Tibial nerve (tissue), 4 donors: ENCODE data around the gene PLA2G10. TPM values are rescaled to one million over a fixed set of nuclear protein-coding genes. Genes with fewer than 3 reads are reported as not detected.
"Not testable (repeated sequence)": the region's sequence is repeated elsewhere in the genome, so short reads cannot be mapped to it uniquely, and the experiment has no call there.

Source experiments
- DNase-seq, 2 donors: peaks; one replicate each; pipeline ENCODE4 v3.0.0-alpha.2; 2019; ENCODE audit warnings: low spot score in 2 of 2
- H3K27ac ChIP-seq, 4 donors: fragments of 200-600 bp; sonication (generic) in 3 of 4; one replicate each; pipeline ENCODE4 v1.5.1; 2017 to 2019; ENCODE audit warnings: mild to moderate bottlenecking in 1 of 4
- H3K27me3 ChIP-seq, 2 donors: fragments of 200-600 bp; sonication (generic) in 1 of 2; one replicate each; pipeline versions ENCODE4 v1.5.1 to v1.6.0; 2017 to 2019
- H3K36me3 ChIP-seq, 3 donors: fragments of 200-600 bp; sonication (generic); one replicate each; pipeline ENCODE4 v1.5.1; 2018 to 2019
- H3K4me1 ChIP-seq, 4 donors: fragments of 200-600 bp; sonication (generic) in 3 of 4; one replicate each; pipeline ENCODE4 v1.5.1; 2017 to 2019
- H3K4me3 ChIP-seq, 4 donors: fragments of 200-600 bp; sonication (generic) in 3 of 4; one replicate each; pipeline ENCODE4 v1.5.1; 2017 to 2019; ENCODE audit warnings: mild to moderate bottlenecking in 1 of 4, moderate library complexity in 1 of 4
- H3K9me3 ChIP-seq, 4 donors: fragments of 200-600 bp; sonication (generic) in 3 of 4; one replicate each; pipeline ENCODE4 v1.5.1; 2017 to 2019
- WGBS, 2 donors: methylation state at CpG; one replicate each; pipeline ENCODE4 v1.1.5; 2018; 5-methylcytosine and 5-hydroxymethylcytosine counted together
- total RNA-seq, 4 donors: library from RNA; depleted of rRNA; stranded (reverse); fragments of >200 nt; gene quantifications; one replicate each; pipeline ENCODE4 v1.1.0, GENCODE V29; 2016

PLA2G10 gene, protein sequence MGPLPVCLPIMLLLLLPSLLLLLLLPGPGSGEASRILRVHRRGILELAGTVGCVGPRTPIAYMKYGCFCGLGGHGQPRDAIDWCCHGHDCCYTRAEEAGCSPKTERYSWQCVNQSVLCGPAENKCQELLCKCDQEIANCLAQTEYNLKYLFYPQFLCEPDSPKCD
- total RNA-seq: not detected

DNA sequence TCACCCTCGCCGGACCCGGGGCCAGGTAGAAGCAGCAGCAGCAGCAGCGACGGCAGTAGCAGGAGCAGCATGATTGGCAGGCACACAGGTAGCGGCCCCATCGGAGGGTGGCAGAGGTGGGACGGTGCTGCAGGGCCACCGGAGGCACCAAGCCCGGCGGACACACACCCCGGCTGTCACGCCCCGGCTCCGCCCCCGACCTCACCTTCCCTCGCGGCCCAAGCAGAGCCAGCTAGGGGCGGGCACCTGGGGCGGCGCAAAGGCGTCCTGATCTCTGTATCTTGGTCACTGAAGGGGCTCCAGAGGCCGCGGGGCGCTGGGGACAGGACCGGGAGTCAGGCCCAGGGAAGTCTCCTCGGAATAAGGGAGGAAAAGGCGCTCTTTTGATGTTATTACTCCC is at the start of gene PLA2G10:
Gene PLA2G10, minus strand, starts transcription at position 180 of the 400 bp plus-strand sequence. Its CDS starts 79 bp downstream, at position 101.
- H3K36me3 ChIP-seq, H3K4me1 ChIP-seq, H3K27me3 ChIP-seq, H3K27ac ChIP-seq, H3K4me3 ChIP-seq, H3K9me3 ChIP-seq, DNase-seq: not testable (repeated sequence)
- WGBS, 2 donors: no CpG with 5 or more reads among the region's 28 CpGs

DNA sequence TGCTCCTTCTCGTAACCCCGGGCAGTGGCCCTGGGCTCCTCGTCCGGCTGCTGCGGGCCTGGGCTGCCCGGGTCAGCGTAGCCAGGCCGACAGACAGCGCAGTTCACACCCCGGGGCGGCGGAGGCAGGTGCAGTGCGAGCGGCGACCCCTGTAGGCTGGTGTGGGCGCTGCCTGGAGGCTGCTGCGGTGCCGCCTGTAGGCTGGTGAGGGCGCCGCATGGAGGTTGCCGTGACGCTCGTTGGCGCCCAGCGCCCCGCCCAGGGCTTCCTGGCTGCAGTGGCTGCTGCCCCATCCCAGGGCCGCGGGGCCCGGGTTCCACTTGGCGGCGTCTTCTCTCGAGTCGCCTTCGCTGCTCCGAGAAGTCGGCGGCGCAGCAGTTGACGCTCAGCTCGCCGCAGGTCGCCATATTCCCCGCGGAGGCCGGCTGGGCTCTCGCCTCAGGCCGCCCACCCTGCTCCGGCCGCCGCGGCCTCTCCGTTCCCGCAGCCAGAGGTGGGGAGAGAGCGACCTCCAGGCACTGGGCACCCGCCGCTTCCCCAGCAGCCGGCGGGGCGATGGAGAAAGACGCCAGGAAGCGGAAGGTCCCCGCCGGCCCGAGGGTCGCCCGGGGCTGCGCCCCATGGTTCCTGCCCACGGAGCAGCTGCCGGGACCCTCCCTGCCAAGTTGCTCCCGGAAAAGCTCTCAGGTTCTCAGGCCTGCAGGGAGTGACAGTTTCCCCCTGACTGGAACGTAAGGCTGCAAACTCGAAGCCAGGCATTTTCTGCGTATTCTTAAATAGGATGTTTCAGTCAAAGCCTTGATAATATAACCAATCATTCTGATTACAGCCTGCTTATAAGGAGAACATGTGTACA is 48.4 kb upstream of the PLA2G10 start, which contains the start of gene NPIPA2:
Gene NPIPA2, plus strand, starts transcription at position 261 of the 856 bp plus-strand sequence. CDS start 5,533 bp downstream, outside the sequence.
- not testable (repeated sequence) for DNase-seq, H3K36me3 ChIP-seq, H3K9me3 ChIP-seq, H3K27me3 ChIP-seq, H3K27ac ChIP-seq, H3K4me3 ChIP-seq, H3K4me1 ChIP-seq
- no CpG with 5 or more reads among the region's 73 CpGs for WGBS, 2 donors

DNA sequence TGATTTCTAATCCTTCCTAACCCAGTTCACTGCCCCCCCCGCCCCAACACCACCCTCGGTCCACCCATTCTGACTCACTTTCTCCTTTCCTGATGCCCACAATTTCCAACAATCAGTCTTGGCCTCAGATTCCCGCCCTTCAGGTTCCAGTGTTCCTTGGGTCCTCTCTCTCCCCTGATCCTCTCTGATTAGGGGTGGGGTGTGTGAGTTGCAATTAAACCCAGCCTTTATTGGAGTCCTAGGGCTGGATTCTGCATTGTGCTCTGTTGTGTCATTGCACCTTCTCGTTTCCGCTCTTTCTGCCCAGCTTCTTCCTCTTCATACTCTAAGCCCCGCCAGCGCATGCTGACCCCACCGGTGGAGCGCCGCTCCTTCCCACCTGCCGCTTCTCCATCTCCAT is 47.7 kb upstream of the PLA2G10 start:
- H3K4me1 ChIP-seq, H3K9me3 ChIP-seq, H3K27me3 ChIP-seq, H3K4me3 ChIP-seq, DNase-seq, H3K27ac ChIP-seq, H3K36me3 ChIP-seq: not testable (repeated sequence)
- no CpG with 5 or more reads among the region's 11 CpGs for WGBS, 2 donors

DNA sequence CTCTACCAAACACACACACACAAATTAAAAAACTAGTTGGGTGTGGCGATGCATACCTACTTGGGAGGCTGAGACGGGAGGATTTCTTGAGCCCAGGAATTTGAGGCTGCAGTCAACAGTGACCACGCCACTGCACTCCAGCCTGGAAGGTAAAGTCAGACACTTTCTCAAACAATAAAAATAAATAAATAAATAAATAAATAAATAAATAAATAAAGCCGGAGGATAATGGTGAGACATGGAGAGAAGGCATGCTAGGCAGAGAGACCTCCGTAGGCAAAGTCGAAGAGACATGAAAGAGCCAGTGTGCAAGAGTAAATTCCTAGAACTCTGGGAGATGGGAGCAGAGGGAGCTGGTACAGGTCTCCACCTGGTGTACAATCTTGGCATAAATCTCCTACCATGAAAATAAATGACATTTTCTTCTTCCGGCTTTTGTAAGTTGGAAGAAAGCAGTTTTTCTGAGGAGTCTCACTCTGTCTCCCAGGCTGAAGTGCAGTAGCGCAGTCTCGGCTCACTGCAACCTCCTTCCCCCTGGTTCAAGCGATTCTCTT is 46.8 kb upstream of the PLA2G10 start:
- not testable (repeated sequence) for DNase-seq, H3K27me3 ChIP-seq, H3K9me3 ChIP-seq, H3K4me1 ChIP-seq, H3K36me3 ChIP-seq, H3K27ac ChIP-seq, H3K4me3 ChIP-seq
- no CpG with 5 or more reads among the region's 10 CpGs for WGBS, 2 donors

DNA sequence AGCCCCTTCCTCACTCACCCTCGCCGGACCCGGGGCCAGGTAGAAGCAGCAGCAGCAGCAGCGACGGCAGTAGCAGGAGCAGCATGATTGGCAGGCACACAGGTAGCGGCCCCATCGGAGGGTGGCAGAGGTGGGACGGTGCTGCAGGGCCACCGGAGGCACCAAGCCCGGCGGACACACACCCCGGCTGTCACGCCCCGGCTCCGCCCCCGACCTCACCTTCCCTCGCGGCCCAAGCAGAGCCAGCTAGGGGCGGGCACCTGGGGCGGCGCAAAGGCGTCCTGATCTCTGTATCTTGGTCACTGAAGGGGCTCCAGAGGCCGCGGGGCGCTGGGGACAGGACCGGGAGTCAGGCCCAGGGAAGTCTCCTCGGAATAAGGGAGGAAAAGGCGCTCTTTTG is 39.1 kb upstream of the PLA2G10 start:
- H3K36me3 ChIP-seq, DNase-seq, H3K4me1 ChIP-seq, H3K27me3 ChIP-seq, H3K4me3 ChIP-seq, H3K27ac ChIP-seq, H3K9me3 ChIP-seq: not testable (repeated sequence)
- no CpG with 5 or more reads among the region's 28 CpGs for whole genome bisulfite sequencing, 2 donors

DNA sequence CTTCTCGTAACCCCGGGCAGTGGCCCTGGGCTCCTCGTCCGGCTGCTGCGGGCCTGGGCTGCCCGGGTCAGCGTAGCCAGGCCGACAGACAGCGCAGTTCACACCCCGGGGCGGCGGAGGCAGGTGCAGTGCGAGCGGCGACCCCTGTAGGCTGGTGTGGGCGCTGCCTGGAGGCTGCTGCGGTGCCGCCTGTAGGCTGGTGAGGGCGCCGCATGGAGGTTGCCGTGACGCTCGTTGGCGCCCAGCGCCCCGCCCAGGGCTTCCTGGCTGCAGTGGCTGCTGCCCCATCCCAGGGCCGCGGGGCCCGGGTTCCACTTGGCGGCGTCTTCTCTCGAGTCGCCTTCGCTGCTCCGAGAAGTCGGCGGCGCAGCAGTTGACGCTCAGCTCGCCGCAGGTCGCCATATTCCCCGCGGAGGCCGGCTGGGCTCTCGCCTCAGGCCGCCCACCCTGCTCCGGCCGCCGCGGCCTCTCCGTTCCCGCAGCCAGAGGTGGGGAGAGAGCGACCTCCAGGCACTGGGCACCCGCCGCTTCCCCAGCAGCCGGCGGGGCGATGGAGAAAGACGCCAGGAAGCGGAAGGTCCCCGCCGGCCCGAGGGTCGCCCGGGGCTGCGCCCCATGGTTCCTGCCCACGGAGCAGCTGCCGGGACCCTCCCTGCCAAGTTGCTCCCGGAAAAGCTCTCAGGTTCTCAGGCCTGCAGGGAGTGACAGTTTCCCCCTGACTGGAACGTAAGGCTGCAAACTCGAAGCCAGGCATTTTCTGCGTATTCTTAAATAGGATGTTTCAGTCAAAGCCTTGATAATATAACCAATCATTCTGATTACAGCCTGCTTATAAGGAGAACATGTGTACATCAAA is 9.3 kb upstream of the PLA2G10 start, which contains the start of gene NPIPA3:
Gene NPIPA3, plus strand, starts transcription at position 256 of the 856 bp plus-strand sequence. CDS start 5,533 bp downstream, outside the sequence.
- H3K27ac ChIP-seq, H3K4me1 ChIP-seq, H3K36me3 ChIP-seq, H3K4me3 ChIP-seq, H3K27me3 ChIP-seq, DNase-seq, H3K9me3 ChIP-seq: not testable (repeated sequence)
- WGBS, 2 donors: no CpG with 5 or more reads among the region's 73 CpGs

DNA sequence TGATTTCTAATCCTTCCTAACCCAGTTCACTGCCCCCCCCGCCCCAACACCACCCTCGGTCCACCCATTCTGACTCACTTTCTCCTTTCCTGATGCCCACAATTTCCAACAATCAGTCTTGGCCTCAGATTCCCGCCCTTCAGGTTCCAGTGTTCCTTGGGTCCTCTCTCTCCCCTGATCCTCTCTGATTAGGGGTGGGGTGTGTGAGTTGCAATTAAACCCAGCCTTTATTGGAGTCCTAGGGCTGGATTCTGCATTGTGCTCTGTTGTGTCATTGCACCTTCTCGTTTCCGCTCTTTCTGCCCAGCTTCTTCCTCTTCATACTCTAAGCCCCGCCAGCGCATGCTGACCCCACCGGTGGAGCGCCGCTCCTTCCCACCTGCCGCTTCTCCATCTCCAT is 8.6 kb upstream of the PLA2G10 start:
- not testable (repeated sequence) for H3K4me1 ChIP-seq, DNase-seq, H3K27me3 ChIP-seq, H3K27ac ChIP-seq, H3K36me3 ChIP-seq, H3K9me3 ChIP-seq, H3K4me3 ChIP-seq
- WGBS, 2 donors: no CpG with 5 or more reads among the region's 11 CpGs

DNA sequence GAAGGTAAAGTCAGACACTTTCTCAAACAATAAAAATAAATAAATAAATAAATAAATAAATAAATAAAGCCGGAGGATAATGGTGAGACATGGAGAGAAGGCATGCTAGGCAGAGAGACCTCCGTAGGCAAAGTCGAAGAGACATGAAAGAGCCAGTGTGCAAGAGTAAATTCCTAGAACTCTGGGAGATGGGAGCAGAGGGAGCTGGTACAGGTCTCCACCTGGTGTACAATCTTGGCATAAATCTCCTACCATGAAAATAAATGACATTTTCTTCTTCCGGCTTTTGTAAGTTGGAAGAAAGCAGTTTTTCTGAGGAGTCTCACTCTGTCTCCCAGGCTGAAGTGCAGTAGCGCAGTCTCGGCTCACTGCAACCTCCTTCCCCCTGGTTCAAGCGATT is 7.8 kb upstream of the PLA2G10 start:
- H3K9me3 ChIP-seq, H3K4me3 ChIP-seq, H3K36me3 ChIP-seq, H3K27ac ChIP-seq, H3K4me1 ChIP-seq, DNase-seq, H3K27me3 ChIP-seq: not testable (repeated sequence)
- 52% methylated on average over 2 of the region's 7 CpGs; no CpG with 5 or more reads in 1 of the 2 donors for WGBS, 2 donors

DNA sequence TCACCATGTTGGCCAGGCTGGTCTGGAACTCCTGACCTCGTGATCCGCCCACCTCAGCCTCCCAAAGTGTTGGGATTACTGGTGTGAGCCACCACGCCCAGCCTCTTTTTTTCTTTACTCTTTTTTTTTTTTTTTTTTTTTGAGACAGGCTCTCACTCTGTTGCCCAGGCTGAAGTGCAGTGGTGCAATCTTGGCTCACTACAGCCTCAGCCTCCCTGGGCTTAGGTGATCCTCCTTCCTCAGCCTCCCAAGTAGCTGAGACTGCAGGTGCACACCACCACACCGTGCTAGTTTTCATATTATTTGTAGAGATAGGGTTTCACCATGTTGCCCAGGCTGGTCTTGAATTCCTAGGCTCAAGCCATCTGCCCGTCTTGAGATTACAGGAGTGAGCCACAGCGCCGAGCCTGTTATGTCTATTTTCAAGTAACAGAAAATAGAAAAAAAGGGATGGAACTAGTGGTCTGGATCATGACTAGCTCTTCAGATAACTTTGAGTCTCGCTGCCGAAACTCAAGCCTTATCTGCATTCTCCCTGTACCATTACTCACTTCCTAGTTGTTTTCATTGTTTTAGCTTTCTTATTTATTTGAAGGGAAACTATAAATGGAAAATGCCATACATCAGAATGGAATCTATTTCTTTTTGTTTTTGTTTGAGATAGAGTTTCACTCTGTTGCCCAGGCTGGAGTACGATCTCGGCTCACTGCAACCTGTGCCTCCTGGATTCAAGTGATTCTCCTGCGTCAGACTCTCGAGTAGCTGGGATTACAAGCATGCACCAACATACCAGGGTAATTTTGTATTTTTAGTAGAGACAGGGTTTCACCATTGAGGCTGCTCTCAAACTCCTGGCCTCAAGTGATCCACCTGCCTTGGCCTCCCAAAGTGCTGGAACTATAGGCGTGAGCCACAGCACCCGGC is 8.0 kb downstream of the PLA2G10 start:
- not testable (repeated sequence) for DNase-seq, H3K36me3 ChIP-seq, H3K9me3 ChIP-seq, H3K27ac ChIP-seq, H3K27me3 ChIP-seq, H3K4me3 ChIP-seq, H3K4me1 ChIP-seq
- 83% methylated on average over 15 of the region's 15 CpGs for WGBS, 2 donors
